Measurements from ENCODE around the gene VPS39. TPM values are rescaled to one million over a fixed set of nuclear protein-coding genes. Genes with fewer than 3 reads are reported as not detected.

Gene VPS39
- total RNA-seq, 1 experiment from 2014 or later = 55.2 TPM

DNA sequence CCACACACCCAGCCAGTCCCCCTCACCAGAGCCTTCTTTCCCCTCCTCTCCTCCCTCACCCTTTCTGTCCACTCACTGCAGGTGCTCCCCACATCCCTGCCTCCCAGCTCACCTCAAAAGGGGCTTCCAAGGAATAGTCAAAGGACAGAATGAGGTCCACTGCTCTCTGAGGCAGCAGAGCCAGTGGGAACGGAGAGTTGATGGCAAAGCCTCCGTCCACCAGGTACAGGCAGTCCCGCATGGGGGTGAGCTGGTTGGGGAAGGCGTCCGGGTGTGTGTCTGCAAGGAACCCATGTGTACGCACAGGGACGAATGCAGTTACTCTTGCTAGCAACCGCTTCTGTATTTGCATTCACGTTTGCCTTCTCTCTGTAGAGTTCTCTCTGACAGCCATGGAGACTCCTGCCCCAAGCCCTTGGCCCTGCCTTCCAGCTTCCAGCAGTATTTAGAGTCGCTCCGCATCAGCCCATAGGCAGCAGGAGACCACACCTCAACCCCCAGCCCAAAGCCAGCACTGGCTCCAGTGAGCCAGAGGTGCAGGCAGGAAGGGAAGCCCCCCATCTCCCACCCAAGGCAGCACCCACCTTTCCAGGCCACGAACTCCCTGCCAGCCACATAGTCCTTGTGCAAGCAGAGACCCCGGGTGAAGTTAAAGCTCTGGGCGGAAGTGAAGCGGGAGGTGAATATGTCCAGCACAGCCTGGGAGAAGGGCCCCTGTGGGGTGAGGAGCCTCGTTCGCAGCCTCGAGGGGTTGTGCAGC is 64.1 kb downstream of the VPS39 start:
- Histone ChIP-seq H3K4me3 (ENCODE audit: low read depth in 2 of 2, low read length in 2 of 2) (no peak overlapping the region), H3K36me3 (ENCODE audit: control insufficient read depth, insufficient read depth, low read length) (no peaks in the 10 kb centered on the region), H3K4me1 (ENCODE audit: control insufficient read depth, insufficient read depth, low read length) (no peaks in the 10 kb centered on the region; the same call in 1 of the 2 replicates), H3K27ac (ENCODE audit: low read length) (no peak overlapping the region), H3K9me3 (ENCODE audit: control insufficient read depth, insufficient read depth, low read depth, low read length) (no peaks in the 10 kb centered on the region), H3K27me3 (ENCODE audit: control insufficient read depth, insufficient read depth, low read length) (no peaks in the 10 kb centered on the region)
- TF ChIP-seq SIN3A (IDR thresholded peaks at IDR 0.05; ENCODE audit: borderline replicate concordance, insufficient read depth, low read depth, low read length) (no peak), REST (IDR thresholded peaks at IDR 0.05; ENCODE audit: insufficient read depth in 1 of 2, low read depth in 2 of 2, low read length in 1 of 2) (no peak), TCF7L2 (IDR thresholded peaks at IDR 0.05; ENCODE audit: low read depth, low read length) (no peak), POLR2AphosphoS5 (IDR thresholded peaks at IDR 0.05; ENCODE audit: low read depth, low read length) (no peak)
- TF ChIP-seq, protein P1, sequence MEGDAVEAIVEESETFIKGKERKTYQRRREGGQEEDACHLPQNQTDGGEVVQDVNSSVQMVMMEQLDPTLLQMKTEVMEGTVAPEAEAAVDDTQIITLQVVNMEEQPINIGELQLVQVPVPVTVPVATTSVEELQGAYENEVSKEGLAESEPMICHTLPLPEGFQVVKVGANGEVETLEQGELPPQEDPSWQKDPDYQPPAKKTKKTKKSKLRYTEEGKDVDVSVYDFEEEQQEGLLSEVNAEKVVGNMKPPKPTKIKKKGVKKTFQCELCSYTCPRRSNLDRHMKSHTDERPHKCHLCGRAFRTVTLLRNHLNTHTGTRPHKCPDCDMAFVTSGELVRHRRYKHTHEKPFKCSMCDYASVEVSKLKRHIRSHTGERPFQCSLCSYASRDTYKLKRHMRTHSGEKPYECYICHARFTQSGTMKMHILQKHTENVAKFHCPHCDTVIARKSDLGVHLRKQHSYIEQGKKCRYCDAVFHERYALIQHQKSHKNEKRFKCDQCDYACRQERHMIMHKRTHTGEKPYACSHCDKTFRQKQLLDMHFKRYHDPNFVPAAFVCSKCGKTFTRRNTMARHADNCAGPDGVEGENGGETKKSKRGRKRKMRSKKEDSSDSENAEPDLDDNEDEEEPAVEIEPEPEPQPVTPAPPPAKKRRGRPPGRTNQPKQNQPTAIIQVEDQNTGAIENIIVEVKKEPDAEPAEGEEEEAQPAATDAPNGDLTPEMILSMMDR (IDR thresholded peaks at IDR 0.05) = no peak
- intact Hi-C loops (cut with micrococcal nuclease; ENCODE audit: unreplicated experiment) = no loop called here
- CTCF ChIA-PET = no interaction called here
- POLR2A ChIA-PET = no interaction called here
- no TSS peak for BruUV-seq (replicated peaks)
- in situ Hi-C loops (cut with HindIII; ENCODE audit: low pct_unique_long_range_greater_than_20kb, low sequenced_read_pairs) = no loop called here
- DNase-seq (ENCODE audit: low read depth, low spot score) = no peak
- no peak; the same call in 1 of the 2 replicates for ATAC-seq

DNA sequence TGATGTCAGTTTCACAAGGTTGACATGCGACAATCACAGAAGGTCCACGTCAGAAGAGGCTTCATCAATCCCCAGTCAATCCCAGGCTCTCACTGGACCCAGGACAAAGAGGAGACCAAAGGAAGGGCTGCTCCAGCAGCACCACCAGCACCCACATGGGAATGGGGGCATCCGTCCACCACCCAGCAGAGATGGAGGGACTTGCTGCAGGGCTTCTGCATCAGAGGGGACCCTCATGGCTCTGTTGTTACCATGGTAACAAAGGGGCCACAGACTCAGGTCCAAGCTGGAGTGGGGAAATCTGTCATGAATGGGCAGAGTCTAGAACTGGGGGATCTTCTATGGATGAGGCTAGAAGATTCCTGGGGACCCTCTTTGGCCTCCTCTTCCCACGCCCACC is 64.7 kb downstream of the VPS39 start:
- no peaks in the 10 kb centered on the region for H3K27me3 ChIP-seq (ENCODE audit: control insufficient read depth, insufficient read depth, low read length)
- H3K4me1 ChIP-seq (ENCODE audit: control insufficient read depth, insufficient read depth, low read length) = no peaks in the 10 kb centered on the region; the same call in 1 of the 2 replicates
- no TSS peak for BruUV-seq (replicated peaks)
- no peaks in the 10 kb centered on the region for H3K9me3 ChIP-seq (ENCODE audit: control insufficient read depth, insufficient read depth, low read depth, low read length)
- intact Hi-C loops (cut with micrococcal nuclease; ENCODE audit: unreplicated experiment) = no loop called here
- CTCF ChIA-PET = no interaction called here
- ATAC-seq (no peak), DNase-seq (ENCODE audit: low read depth, low spot score) (no peak)
- H3K27ac ChIP-seq (ENCODE audit: low read length) = no peak overlapping the region
- in situ Hi-C loops (cut with HindIII; ENCODE audit: low pct_unique_long_range_greater_than_20kb, low sequenced_read_pairs) = no loop called here
- H3K4me3 ChIP-seq (ENCODE audit: low read depth in 2 of 2, low read length in 2 of 2) = no peak overlapping the region
- POLR2A ChIA-PET = no interaction called here
- no peaks in the 10 kb centered on the region for H3K36me3 ChIP-seq (ENCODE audit: control insufficient read depth, insufficient read depth, low read length)
- TF ChIP-seq REST (IDR thresholded peaks at IDR 0.05; ENCODE audit: insufficient read depth in 1 of 2, low read depth in 2 of 2, low read length in 1 of 2) (no peak), POLR2AphosphoS5 (IDR thresholded peaks at IDR 0.05; ENCODE audit: low read depth, low read length) (no peak), TCF7L2 (IDR thresholded peaks at IDR 0.05; ENCODE audit: low read depth, low read length) (no peak), SIN3A (IDR thresholded peaks at IDR 0.05; ENCODE audit: borderline replicate concordance, insufficient read depth, low read depth, low read length) (no peak)
- TF ChIP-seq, protein P1 (IDR thresholded peaks at IDR 0.05) = no peak

Data from Panc1 (cell line).